CD4-positive, CD25-positive, alpha-beta regulatory T cell (primary cell): ENCODE measurements around the gene AFDN. TPM values are rescaled to one million over a fixed set of nuclear protein-coding genes. Genes with fewer than 3 reads are reported as not detected.

Experiments used
- ATAC-seq, 2 donors: fragments of 150-1000 bp; cut with Tn5 transposase; one replicate each; pipeline ENCODE4 v1.10.0; 2021; ENCODE audit warnings: low read depth in 2 of 2, moderate number of reproducible peaks in 2 of 2, moderate library complexity in 1 of 2
- DNase-seq, 3 donors: peaks; one replicate each; pipeline versions ENCODE4 v3.0.0 to v3.0.0-alpha.2; 2012 to 2022; ENCODE audit warnings: mixed read lengths in 1 of 3
- H3K27ac ChIP-seq: one replicate; pipeline ENCODE4 v1.7.0; 2013; ENCODE audit warnings: mild to moderate bottlenecking, low read length; ENCODE audit not compliant: insufficient read depth, poor library complexity, severe bottlenecking
- H3K27me3 ChIP-seq: one replicate; pipeline ENCODE4 v1.7.0; 2013; ENCODE audit warnings: low read length; ENCODE audit not compliant: control insufficient read depth, insufficient read depth
- H3K36me3 ChIP-seq: one replicate; pipeline ENCODE4 v1.7.0; 2013; ENCODE audit warnings: mild to moderate bottlenecking, low read length, moderate library complexity; ENCODE audit not compliant: control insufficient read depth, insufficient read depth
- H3K4me1 ChIP-seq: 2 replicates; pipeline ENCODE4 v1.7.0; 2013; ENCODE audit warnings: mild to moderate bottlenecking, low read length; ENCODE audit not compliant: insufficient read depth, control insufficient read depth, poor library complexity, severe bottlenecking
- H3K4me3 ChIP-seq: one replicate; pipeline ENCODE4 v1.7.0; 2013; ENCODE audit warnings: low read depth, mild to moderate bottlenecking, low read length, moderate library complexity
- H3K9me3 ChIP-seq, 2 experiments: 1 replicate in 1 of 2; 2 replicates in 1 of 2; pipeline ENCODE4 v1.7.0; 2013; ENCODE audit warnings: low read length in 2 of 2, mild to moderate bottlenecking in 1 of 2, moderate library complexity in 1 of 2; ENCODE audit not compliant: control insufficient read depth in 2 of 2
- H3K27ac Mint-ChIP-seq, 3 donors: one replicate each; pipeline ENCODE4 v1.8.0; 2020 to 2022; ENCODE audit warnings: mild to moderate bottlenecking in 3 of 3, mixed read lengths in 3 of 3, moderate library complexity in 2 of 3
- H3K27me3 Mint-ChIP-seq: one replicate; pipeline ENCODE4 v1.8.0; 2022; ENCODE audit warnings: mild to moderate bottlenecking, mixed read lengths
- H3K36me3 Mint-ChIP-seq: one replicate; pipeline ENCODE4 v1.8.0; 2020; ENCODE audit warnings: mixed read lengths
- H3K4me1 Mint-ChIP-seq, 4 donors: one replicate each; pipeline ENCODE4 v1.8.0; 2020 to 2022; ENCODE audit warnings: mixed read lengths in 4 of 4, mild to moderate bottlenecking in 1 of 4
- H3K4me3 Mint-ChIP-seq, 4 donors: one replicate each; pipeline ENCODE4 v1.8.0; 2020 to 2022; ENCODE audit warnings: mild to moderate bottlenecking in 4 of 4, mixed read lengths in 4 of 4, moderate library complexity in 3 of 4
- H3K9me3 Mint-ChIP-seq, 7 donors: one replicate each; pipeline ENCODE4 v1.8.0; 2020 to 2022; ENCODE audit warnings: mixed read lengths in 7 of 7, mild to moderate bottlenecking in 3 of 7, moderate library complexity in 2 of 7
- polyA plus RNA-seq, 4 donors: library from polyadenylated mRNA; unstranded; fragments of 300-500 nt; fragmentation: Illumina TruSeq; gene quantifications; one replicate each; pipeline ENCODE4 v1.2.3, GENCODE V29; 2021
- total RNA-seq: library from RNA; stranded (reverse); gene quantifications from one replicate; pipeline ENCODE4 v1.2.3, GENCODE V29; 2022

The AFDN gene
- total and polyA plus RNA-seq, 5 donors from 2014 or later: 2.0 to 39.9 (median 3.1) TPM

GRCh38 chr6:167782698-167783517 lies 43.8 kb upstream of the AFDN start:
- no peaks in the 10 kb centered on the region for H3K4me1 ChIP-seq
- ATAC-seq: no peak
- Mint-ChIP-seq H3K4me3 (no peak overlapping the region), H3K27ac (no peak overlapping the region), H3K4me1 (no peaks in the 10 kb centered on the region), H3K27me3 (peaks cover 13% of the 10 kb centered on the region), H3K9me3 (no peaks in the 10 kb centered on the region), H3K36me3 (no peaks in the 10 kb centered on the region)
- H3K27ac ChIP-seq: no peak overlapping the region
- H3K9me3 ChIP-seq: no peaks in the 10 kb centered on the region
- H3K36me3 ChIP-seq: no peaks in the 10 kb centered on the region
- H3K4me3 ChIP-seq: no peak overlapping the region
- no peaks in the 10 kb centered on the region for H3K27me3 ChIP-seq
- DNase-seq: no peak

- Mint-ChIP-seq H3K27me3 (peaks cover 11% of the 10 kb centered on the region), H3K36me3 (no peaks in the 10 kb centered on the region), H3K27ac (no peak overlapping the region), H3K4me1 (no peaks in the 10 kb centered on the region), H3K9me3 (peaks cover 0 to under 1% (median 0%) of the 10 kb centered on the region in 7 donors), H3K4me3 (no peak overlapping the region)
- no peaks in the 10 kb centered on the region for H3K4me1 ChIP-seq
- no peaks in the 10 kb centered on the region for H3K36me3 ChIP-seq
- ATAC-seq (no peak), DNase-seq (no peak)
- no peaks in the 10 kb centered on the region for H3K27me3 ChIP-seq
- H3K4me3 ChIP-seq: no peak overlapping the region
- H3K9me3 ChIP-seq: no peaks in the 10 kb centered on the region
- no peak overlapping the region for H3K27ac ChIP-seq
These were observed 39.6 kb upstream of the AFDN start for GRCh38 chr6:167786853-167787675.

- H3K4me3 Mint-ChIP-seq: no peak overlapping the region
- no peak for ATAC-seq
- peaks cover 0 to 4% (median 0%) of the 10 kb centered on the region in 7 donors for H3K9me3 Mint-ChIP-seq
- no peak overlapping the region for H3K27ac Mint-ChIP-seq
- H3K36me3 Mint-ChIP-seq: no peaks in the 10 kb centered on the region
- Histone ChIP-seq H3K27ac (no peak overlapping the region), H3K4me3 (no peak overlapping the region), H3K9me3 (no peaks in the 10 kb centered on the region), H3K36me3 (no peaks in the 10 kb centered on the region), H3K27me3 (no peaks in the 10 kb centered on the region), H3K4me1 (no peaks in the 10 kb centered on the region)
- no peaks in the 10 kb centered on the region for H3K4me1 Mint-ChIP-seq
- H3K27me3 Mint-ChIP-seq: peaks cover 11% of the 10 kb centered on the region
- no peak for DNase-seq
These were observed 38.7 kb upstream of the AFDN start for GRCh38 chr6:167787896-167788562.

GRCh38 chr6:167788563-167788903 lies 38.2 kb upstream of the AFDN start:
- H3K27me3 Mint-ChIP-seq: peaks cover 11% of the 10 kb centered on the region
- no peak overlapping the region for H3K27ac Mint-ChIP-seq
- H3K9me3 ChIP-seq: no peaks in the 10 kb centered on the region
- peaks cover 0 to 4% (median 0%) of the 10 kb centered on the region in 7 donors for H3K9me3 Mint-ChIP-seq
- no peak overlapping the region for H3K4me3 ChIP-seq
- H3K36me3 Mint-ChIP-seq: no peaks in the 10 kb centered on the region
- no peak for ATAC-seq
- no peak overlapping the region for H3K4me3 Mint-ChIP-seq
- H3K4me1 ChIP-seq: no peaks in the 10 kb centered on the region
- H3K27me3 ChIP-seq: peaks cover 3% of the 10 kb centered on the region
- H3K36me3 ChIP-seq: no peaks in the 10 kb centered on the region
- H3K4me1 Mint-ChIP-seq: no peaks in the 10 kb centered on the region
- DNase-seq: no peak
- H3K27ac ChIP-seq: no peak overlapping the region

- Mint-ChIP-seq H3K4me1 (no peaks in the 10 kb centered on the region), H3K4me3 (no peak overlapping the region), H3K9me3 (peaks cover 0 to 4% (median 0%) of the 10 kb centered on the region in 7 donors), H3K36me3 (no peaks in the 10 kb centered on the region), H3K27me3 (peaks cover 18% of the 10 kb centered on the region), H3K27ac (no peak overlapping the region)
- Histone ChIP-seq H3K4me1 (no peaks in the 10 kb centered on the region), H3K4me3 (no peak overlapping the region), H3K27ac (no peak overlapping the region), H3K27me3 (peaks cover 3% of the 10 kb centered on the region), H3K9me3 (no peaks in the 10 kb centered on the region), H3K36me3 (no peaks in the 10 kb centered on the region)
- ATAC-seq: no peak
- DNase-seq: no peak
These were observed 37.4 kb upstream of the AFDN start for GRCh38 chr6:167789358-167789757.

GRCh38 chr6:167791091-167791779 lies 35.5 kb upstream of the AFDN start:
- Mint-ChIP-seq H3K4me3 (peak overlapping the region in 1 of 4 donors; percentile 9), H3K36me3 (no peaks in the 10 kb centered on the region), H3K4me1 (peaks cover 0 to 8% (median 5%) of the 10 kb centered on the region in 4 donors), H3K27me3 (peaks cover 32% of the 10 kb centered on the region), H3K27ac (no peak overlapping the region), H3K9me3 (peaks cover 0 to 8% (median 0%) of the 10 kb centered on the region in 7 donors)
- peaks cover 9% of the 10 kb centered on the region for H3K27me3 ChIP-seq
- H3K9me3 ChIP-seq: no peaks in the 10 kb centered on the region
- H3K4me1 ChIP-seq: peaks cover 3% of the 10 kb centered on the region
- DNase-seq (no peak), ATAC-seq (no peak)
- no peaks in the 10 kb centered on the region for H3K36me3 ChIP-seq
- no peak overlapping the region for H3K27ac ChIP-seq
- H3K4me3 ChIP-seq: no peak overlapping the region

GRCh38 chr6:167791780-167792478 lies 34.8 kb upstream of the AFDN start:
- no peak overlapping the region for H3K27ac Mint-ChIP-seq
- DNase-seq: no peak

More at GRCh38 chr6:167791780-167792478, 34.8 kb upstream of the AFDN start:
- H3K36me3 Mint-ChIP-seq: no peaks in the 10 kb centered on the region
- no peak for ATAC-seq
- Histone ChIP-seq H3K27ac (no peak overlapping the region), H3K36me3 (no peaks in the 10 kb centered on the region), H3K27me3 (peaks cover 9% of the 10 kb centered on the region), H3K4me3 (no peak overlapping the region), H3K9me3 (no peaks in the 10 kb centered on the region), H3K4me1 (peaks cover 6% of the 10 kb centered on the region)
- H3K4me3 Mint-ChIP-seq: peak overlapping the region in 1 of 4 donors; percentile 9
- peaks cover 35% of the 10 kb centered on the region for H3K27me3 Mint-ChIP-seq
- H3K4me1 Mint-ChIP-seq: peaks cover 0 to 12% (median 5%) of the 10 kb centered on the region in 4 donors
- H3K9me3 Mint-ChIP-seq: peaks cover 0 to 8% (median 0%) of the 10 kb centered on the region in 7 donors
